Measurements from ENCODE around the gene KRTAP5-8. TPM values are rescaled to one million over a fixed set of nuclear protein-coding genes. Genes with fewer than 3 reads are reported as not detected.
"Not testable (repeated sequence)": the region's sequence is repeated elsewhere in the genome, so short reads cannot be mapped to it uniquely, and the experiment has no call there.

The KRTAP5-8 gene
- polyA plus RNA-seq, 12 donors = 0.16 TPM; not detected in 11

GRCh38 chr11:71505781-71506180 is 32.0 kb upstream of the KRTAP5-8 start:
- DNase-seq = no peak

GRCh38 chr11:71507102-71507501 is 30.7 kb upstream of the KRTAP5-8 start:
- DNase-seq = no peak

GRCh38 chr11:71518506-71519471 is 19.0 kb upstream of the KRTAP5-8 start:
- DNase-seq = no peak

- DNase-seq = no peak
Observed at GRCh38 chr11:71519546-71519945, 18.3 kb upstream of the KRTAP5-8 start.

- no peak for DNase-seq
Observed at GRCh38 chr11:71525188-71525937, 12.5 kb upstream of the KRTAP5-8 start.

- no peak for DNase-seq
Observed at GRCh38 chr11:71525938-71526495, 11.8 kb upstream of the KRTAP5-8 start.

GRCh38 chr11:71526796-71527575 is 10.8 kb upstream of the KRTAP5-8 start, which contains the start of gene KRTAP5-7:
TSS of gene KRTAP5-7 (plus strand) at chr11:71527267. CDS start at chr11:71527301, 34 bp downstream.
- not testable (repeated sequence) for DNase-seq

GRCh38 chr11:71527576-71528210 is 10.1 kb upstream of the KRTAP5-8 start:
- DNase-seq = no peak

- DNase-seq = no peak
Observed at GRCh38 chr11:71530602-71531001, 7.2 kb upstream of the KRTAP5-8 start.

- DNase-seq = no peak
Observed at GRCh38 chr11:71532036-71532610, 5.7 kb upstream of the KRTAP5-8 start.

GRCh38 chr11:71534711-71535608 is 2.9 kb upstream of the KRTAP5-8 start:
- DNase-seq = not testable (repeated sequence)

GRCh38 chr11:71535825-71536224 is 2.0 kb upstream of the KRTAP5-8 start:
- no peak for DNase-seq

GRCh38 chr11:71537537-71537936 is 288 bp upstream of the KRTAP5-8 start:
- no peak for DNase-seq

- DNase-seq = no peak
Observed at GRCh38 chr11:71538666-71538990, 803 bp downstream of the KRTAP5-8 start.

- no peak for DNase-seq
Observed at GRCh38 chr11:71539017-71539416, 1.2 kb downstream of the KRTAP5-8 start.

GRCh38 chr11:71539971-71540370 is 2.1 kb downstream of the KRTAP5-8 start:
- DNase-seq = not testable (repeated sequence)

GRCh38 chr11:71540521-71541304 is 2.9 kb downstream of the KRTAP5-8 start:
- not testable (repeated sequence) for DNase-seq

- no peak for DNase-seq
Observed at GRCh38 chr11:71542382-71542781, 4.6 kb downstream of the KRTAP5-8 start.

Measured in muscle of arm (tissue), 12 donors.